ENCODE results near the gene DOK4.

- TF ChIP-seq CTCF (IDR thresholded peaks at IDR 0.05) (no peak), POLR2A (IDR thresholded peaks at IDR 0.05) (no peak)
Observed at GRCh38 chr16:57514371-57514770, 28.1 kb upstream of the DOK4 start.

All from transverse colon (tissue), 3 donors.